B cell (primary cell): ENCODE data around the gene SUMF2. TPM values are rescaled to one million over a fixed set of nuclear protein-coding genes. Genes with fewer than 3 reads are reported as not detected.
"Not testable (repeated sequence)": the region's sequence is repeated elsewhere in the genome, so short reads cannot be mapped to it uniquely, and the experiment has no call there.

Source experiments
- ATAC-seq: fragments of 200-7000 bp; cut with Tn5 transposase; one replicate; pipeline ENCODE4 v1.10.0; 2021; ENCODE audit warnings: low read depth, mild to moderate bottlenecking, moderate number of reproducible peaks, moderate library complexity
- CTCF ChIA-PET: fragments of 350-600 bp; sonication (Branson Sonifier 250); formaldehyde crosslinking; loops from one replicate; lab custom pipeline; 2021; ENCODE audit warnings: antibody characterized with exemption, inconsistent platforms; lab: Charles Lee
- POLR2A ChIA-PET: fragments of 350-600 bp; sonication (Branson Sonifier 250); formaldehyde crosslinking; loops from one replicate; lab custom pipeline; 2021; ENCODE audit warnings: antibody characterized with exemption; lab: Charles Lee
- DNase-seq: peaks from one replicate; pipeline ENCODE4 v3.0.0; 2013
- H2AFZ ChIP-seq: 2 replicates; pipeline ENCODE4 v1.6.1; 2012; ENCODE audit warnings: mild to moderate bottlenecking, low read depth, low read length; ENCODE audit not compliant: insufficient read depth, poor library complexity, severe bottlenecking
- H3K27ac ChIP-seq, 2 donors: 1 replicate in 1 of 2; 2 replicates in 1 of 2; pipeline ENCODE4 v1.5.1; 2012 to 2013; ENCODE audit warnings: low read length in 2 of 2, mild to moderate bottlenecking in 2 of 2, moderate library complexity in 1 of 2
- H3K27me3 ChIP-seq, 4 experiments: fragments of 200-600 bp in 1 of 4; sonication (generic) in 1 of 4; replicated peaks in 1 of 4; 1 replicate in 2 of 4; 2 replicates in 2 of 4; pipeline versions ENCODE4 v1.6.1 to v1.7.0; 2013 to 2016; ENCODE audit warnings: low read length in 3 of 4, mild to moderate bottlenecking in 2 of 4, mixed read lengths in 1 of 4, moderate library complexity in 1 of 4; ENCODE audit not compliant: insufficient read depth in 4 of 4, control insufficient read depth in 3 of 4; ENCODE audit errors: control extremely low read depth in 1 of 4
- H3K36me3 ChIP-seq, 2 experiments: replicated peaks in 1 of 2; 1 replicate in 1 of 2; 2 replicates in 1 of 2; pipeline versions ENCODE4 v1.6.1 to v1.7.1; 2013; ENCODE audit warnings: low read length in 1 of 2; ENCODE audit not compliant: insufficient read depth in 2 of 2, control insufficient read depth in 1 of 2; ENCODE audit errors: control extremely low read depth in 1 of 2, extremely low read depth in 1 of 2
- H3K4me1 ChIP-seq, 2 donors: fragments of 200-600 bp in 1 of 2; sonication (generic) in 1 of 2; 1 replicate in 1 of 2; 2 replicates in 1 of 2; pipeline versions ENCODE4 v1.5.1 to v1.6.1; 2013 to 2017; ENCODE audit warnings: low read length in 2 of 2; ENCODE audit not compliant: control insufficient read depth in 2 of 2, insufficient read depth in 2 of 2
- H3K4me2 ChIP-seq: replicated peaks from 2 replicates; pipeline ENCODE3; 2012; ENCODE audit warnings: mild to moderate bottlenecking, low read depth, low read length; ENCODE audit not compliant: poor library complexity, severe bottlenecking
- H3K4me3 ChIP-seq, 5 experiments: fragments of 200-600 bp in 1 of 5; sonication (generic) in 1 of 5; 1 replicate in 3 of 5; 2 replicates in 2 of 5; pipeline versions ENCODE4 v1.5.1 to v1.7.0; 2011 to 2016; ENCODE audit warnings: low read length in 4 of 5, mild to moderate bottlenecking in 4 of 5, low read depth in 2 of 5, control low read depth in 1 of 5, moderate library complexity in 1 of 5; ENCODE audit not compliant: insufficient read depth in 1 of 5; ENCODE audit errors: control extremely low read depth in 1 of 5, extremely low read depth in 1 of 5
- H3K79me2 ChIP-seq: fragments of 200-600 bp; sonication (generic); one replicate; pipeline ENCODE4 v1.6.0; 2016; ENCODE audit warnings: low read length; ENCODE audit not compliant: control insufficient read depth, insufficient read depth
- H3K9ac ChIP-seq: fragments of 200-600 bp; sonication (generic); 2 replicates; pipeline ENCODE4 v1.6.1; 2017; ENCODE audit warnings: mild to moderate bottlenecking, low read length, moderate library complexity
- H3K9me3 ChIP-seq, 3 donors: one replicate each; pipeline versions ENCODE4 v1.6.1 to v1.7.1; 2013; ENCODE audit warnings: low read length in 2 of 3; ENCODE audit not compliant: control insufficient read depth in 2 of 3, insufficient read depth in 1 of 3; ENCODE audit errors: control extremely low read depth in 1 of 3
- H4K20me1 ChIP-seq: 2 replicates; pipeline ENCODE4 v1.6.0; 2012; ENCODE audit warnings: mild to moderate bottlenecking, low read length; ENCODE audit not compliant: insufficient read depth, control insufficient read depth, poor library complexity, severe bottlenecking
- H3K27ac Mint-ChIP-seq: one replicate; pipeline ENCODE4 v1.8.0; 2021; ENCODE audit warnings: mixed read lengths
- H3K27me3 Mint-ChIP-seq: one replicate; pipeline ENCODE4 v1.8.0; 2021; ENCODE audit warnings: mixed read lengths
- H3K4me1 Mint-ChIP-seq: one replicate; pipeline ENCODE4 v1.8.0; 2021; ENCODE audit warnings: mixed read lengths
- H3K4me3 Mint-ChIP-seq: one replicate; pipeline ENCODE4 v1.8.0; 2021; ENCODE audit warnings: mixed read lengths
- H3K9me3 Mint-ChIP-seq: one replicate; pipeline ENCODE4 v1.8.0; 2022; ENCODE audit warnings: mixed read lengths; ENCODE audit not compliant: insufficient read depth
- EZH2 ChIP-seq: IDR thresholded peaks from 2 replicates; pipeline ENCODE4 v1.6.1; 2012; ENCODE audit warnings: borderline replicate concordance, low read depth, mild to moderate bottlenecking, moderate library complexity, low read length; ENCODE audit not compliant: insufficient read depth, poor library complexity, severe bottlenecking
- WGBS: methylation state at CpG from one replicate; pipeline ENCODE4 v1.1.5; 2013; ENCODE audit warnings: missing lambda C conversion rate; ENCODE audit not compliant: insufficient coverage; 5-methylcytosine and 5-hydroxymethylcytosine counted together
- intact Hi-C: fragments of 100-400 bp; cut with micrococcal nuclease; formaldehyde crosslinking; loops from one replicate; pipeline ENCODE4 v1.10.0; 2022
- polyA plus RNA-seq: library from polyadenylated mRNA; depleted of rRNA; stranded (reverse); fragments of >200 nt; gene quantifications from 2 replicates; pipeline ENCODE4 v1.2.3, GENCODE V29; 2012
- total RNA-seq, 2 donors: library from RNA; stranded (reverse); fragments of 120-200 nt in 1 of 2; gene quantifications; 1 replicate in 1 of 2; 2 replicates in 1 of 2; pipeline versions ENCODE4 v1.2.3 to v1.2.4, GENCODE V29; 2013 to 2022
- TF ChIP-seq, protein P1 (sequence below): fragments of 200-600 bp; IDR thresholded peaks from one replicate; pipeline ENCODE4 v1.8.0; 2022; ENCODE audit warnings: antibody characterized with exemption, mild to moderate bottlenecking

Gene SUMF2
- total and polyA plus RNA-seq, 2 donors (not counting 1 experiment from before 2014, with no cell fraction given) = 101 to 115 TPM

DNA sequence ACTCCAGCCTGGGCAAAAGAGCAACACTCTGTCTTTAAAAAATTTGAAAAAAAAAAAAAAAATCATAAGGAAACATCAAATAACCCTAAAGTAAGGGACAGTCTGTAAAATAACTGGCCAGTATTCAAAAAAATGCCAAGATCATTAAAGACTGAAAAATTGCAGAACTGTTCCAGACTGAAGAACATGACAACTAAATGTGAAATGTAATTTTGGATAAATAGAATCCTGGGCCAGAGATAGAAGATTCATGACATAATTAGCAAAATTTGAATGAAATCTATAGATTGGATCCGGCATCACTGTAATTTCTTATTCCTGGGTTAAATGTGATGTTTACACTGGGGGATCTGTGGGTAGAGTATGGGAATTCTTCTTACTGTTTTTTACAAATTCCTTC lies 15.8 kb upstream of the SUMF2 start:
- POLR2A ChIA-PET = no interaction called here
- H3K4me3 Mint-ChIP-seq = no peak overlapping the region
- H2AFZ ChIP-seq = no peak overlapping the region
- no peaks in the 10 kb centered on the region for H3K9me3 Mint-ChIP-seq
- intact Hi-C loops = no loop called here
- peaks cover 23% of the 10 kb centered on the region for H3K4me1 Mint-ChIP-seq
- ATAC-seq (no peak), DNase-seq (no peak)
- CTCF ChIA-PET = no interaction called here
- no peak overlapping the region for H3K4me3 ChIP-seq
- H3K27me3 ChIP-seq = no peaks in the 10 kb centered on the region
- H3K4me1 ChIP-seq = peaks cover 17 to 24% of the 10 kb centered on the region in 2 donors
- no peak overlapping the region for H3K27ac ChIP-seq
- no peak overlapping the region for H3K4me2 ChIP-seq
- TF ChIP-seq, protein P1, sequence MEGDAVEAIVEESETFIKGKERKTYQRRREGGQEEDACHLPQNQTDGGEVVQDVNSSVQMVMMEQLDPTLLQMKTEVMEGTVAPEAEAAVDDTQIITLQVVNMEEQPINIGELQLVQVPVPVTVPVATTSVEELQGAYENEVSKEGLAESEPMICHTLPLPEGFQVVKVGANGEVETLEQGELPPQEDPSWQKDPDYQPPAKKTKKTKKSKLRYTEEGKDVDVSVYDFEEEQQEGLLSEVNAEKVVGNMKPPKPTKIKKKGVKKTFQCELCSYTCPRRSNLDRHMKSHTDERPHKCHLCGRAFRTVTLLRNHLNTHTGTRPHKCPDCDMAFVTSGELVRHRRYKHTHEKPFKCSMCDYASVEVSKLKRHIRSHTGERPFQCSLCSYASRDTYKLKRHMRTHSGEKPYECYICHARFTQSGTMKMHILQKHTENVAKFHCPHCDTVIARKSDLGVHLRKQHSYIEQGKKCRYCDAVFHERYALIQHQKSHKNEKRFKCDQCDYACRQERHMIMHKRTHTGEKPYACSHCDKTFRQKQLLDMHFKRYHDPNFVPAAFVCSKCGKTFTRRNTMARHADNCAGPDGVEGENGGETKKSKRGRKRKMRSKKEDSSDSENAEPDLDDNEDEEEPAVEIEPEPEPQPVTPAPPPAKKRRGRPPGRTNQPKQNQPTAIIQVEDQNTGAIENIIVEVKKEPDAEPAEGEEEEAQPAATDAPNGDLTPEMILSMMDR = no peak
- TF ChIP-seq EZH2 = no peak
- H3K9ac ChIP-seq = no peak overlapping the region
- H3K36me3 ChIP-seq = peaks cover 0 to 3% of the 10 kb centered on the region in 2 experiments
- WGBS = 100% methylated on average over 1 of the region's 1 CpG
- peaks cover 17% of the 10 kb centered on the region for H3K79me2 ChIP-seq
- H3K27ac Mint-ChIP-seq = no peak overlapping the region
- H3K9me3 ChIP-seq = no peaks in the 10 kb centered on the region
- H4K20me1 ChIP-seq = no peaks in the 10 kb centered on the region
- H3K27me3 Mint-ChIP-seq = no peaks in the 10 kb centered on the region

DNA sequence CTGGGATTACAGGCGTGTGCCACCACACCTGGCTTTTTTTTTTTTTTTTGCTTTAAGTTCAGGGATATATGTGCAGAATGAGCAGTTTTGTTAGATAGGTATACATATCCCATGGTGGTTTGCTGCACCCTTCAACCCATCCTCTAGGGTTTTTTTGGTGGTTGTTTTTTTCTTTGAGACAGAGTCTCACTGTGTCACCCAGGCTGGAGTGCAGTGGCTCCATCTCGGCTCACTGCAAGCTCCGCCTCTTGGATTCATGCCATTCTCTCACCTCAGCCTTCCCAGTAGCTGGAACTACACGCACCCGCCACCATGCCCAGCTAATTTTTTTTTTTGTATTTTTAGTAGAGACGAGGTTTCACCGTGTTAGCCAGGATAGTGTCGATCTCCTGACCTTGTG lies 15.3 kb upstream of the SUMF2 start:
- H3K27ac Mint-ChIP-seq, POLR2A ChIA-PET: not testable (repeated sequence)

More for the DNA sequence above, 15.3 kb upstream of the SUMF2 start:
- H3K27me3 Mint-ChIP-seq, H3K36me3 ChIP-seq, H3K4me2 ChIP-seq, H3K9me3 ChIP-seq, H3K4me3 ChIP-seq, H4K20me1 ChIP-seq, H3K9me3 Mint-ChIP-seq, H3K4me3 Mint-ChIP-seq, intact Hi-C loops, H2AFZ ChIP-seq, ATAC-seq, CTCF ChIA-PET, H3K9ac ChIP-seq, H3K27ac ChIP-seq, H3K27me3 ChIP-seq, DNase-seq: not testable (repeated sequence)
- WGBS = 81% methylated on average over 3 of the region's 8 CpGs
- peaks cover 17 to 25% of the 10 kb centered on the region in 2 donors for H3K4me1 ChIP-seq
- H3K4me1 Mint-ChIP-seq = peaks cover 24% of the 10 kb centered on the region
- peaks cover 21% of the 10 kb centered on the region for H3K79me2 ChIP-seq
